ENCODE data around the gene PSMC3. TPM values are rescaled to one million over a fixed set of nuclear protein-coding genes. Genes with fewer than 3 reads are reported as not detected.

PSMC3 gene
- total and polyA plus RNA-seq, 9 of the 15 experiments (the other 6 are each of a cell fraction or from before 2014, with no cell fraction given), result 44.3 to 324 (median 240) TPM

DNA sequence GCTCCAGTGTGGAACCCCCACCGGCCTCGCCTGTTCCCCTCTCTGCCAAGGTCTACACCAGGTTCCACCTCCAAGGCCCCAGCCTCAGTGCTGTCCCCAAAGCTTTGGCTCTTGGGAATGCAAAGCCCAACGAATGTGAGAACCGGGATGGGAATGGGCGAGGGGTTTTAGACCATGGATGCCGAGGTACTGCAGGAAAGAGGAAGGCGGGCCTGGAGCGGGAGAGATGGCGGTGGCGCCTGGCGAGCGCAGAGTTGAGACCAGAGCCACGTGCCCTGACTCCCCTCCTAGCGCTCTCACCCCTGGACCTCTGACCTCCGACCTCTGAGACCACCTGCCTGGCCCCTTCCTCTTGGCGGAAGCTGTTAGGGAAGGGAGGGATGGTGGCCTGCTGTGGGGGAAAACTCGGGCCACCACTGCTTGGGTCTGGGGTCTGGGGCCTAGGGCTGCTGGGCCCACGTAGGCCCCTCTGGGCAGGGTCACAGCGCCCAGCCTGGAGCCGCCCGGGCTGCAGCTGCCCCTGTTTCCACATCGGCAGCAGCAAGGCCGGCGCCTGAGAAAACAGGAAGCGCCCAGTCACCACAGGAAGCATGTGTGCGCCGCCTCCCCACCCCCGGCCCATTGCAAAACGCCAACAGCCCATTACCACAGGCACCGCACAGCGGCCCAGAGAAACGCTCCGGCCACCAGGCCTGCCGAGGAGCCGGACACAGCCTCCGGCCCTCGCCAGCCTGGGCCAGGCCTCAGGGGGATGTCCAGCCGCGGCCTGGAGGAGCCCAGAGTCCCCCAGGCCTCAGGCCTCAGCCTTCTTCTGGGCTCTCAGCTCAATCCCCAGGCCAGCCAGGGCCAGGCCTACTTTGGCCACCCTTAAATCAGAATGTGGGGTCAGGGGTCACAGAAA is 31.7 kb downstream of the PSMC3 start (continued):
- peak; percentile 74 for TF ChIP-seq GABPB1 (CRISPR knock-in tag; IDR thresholded peaks at IDR 0.05)
- TF ChIP-seq, protein P1, sequence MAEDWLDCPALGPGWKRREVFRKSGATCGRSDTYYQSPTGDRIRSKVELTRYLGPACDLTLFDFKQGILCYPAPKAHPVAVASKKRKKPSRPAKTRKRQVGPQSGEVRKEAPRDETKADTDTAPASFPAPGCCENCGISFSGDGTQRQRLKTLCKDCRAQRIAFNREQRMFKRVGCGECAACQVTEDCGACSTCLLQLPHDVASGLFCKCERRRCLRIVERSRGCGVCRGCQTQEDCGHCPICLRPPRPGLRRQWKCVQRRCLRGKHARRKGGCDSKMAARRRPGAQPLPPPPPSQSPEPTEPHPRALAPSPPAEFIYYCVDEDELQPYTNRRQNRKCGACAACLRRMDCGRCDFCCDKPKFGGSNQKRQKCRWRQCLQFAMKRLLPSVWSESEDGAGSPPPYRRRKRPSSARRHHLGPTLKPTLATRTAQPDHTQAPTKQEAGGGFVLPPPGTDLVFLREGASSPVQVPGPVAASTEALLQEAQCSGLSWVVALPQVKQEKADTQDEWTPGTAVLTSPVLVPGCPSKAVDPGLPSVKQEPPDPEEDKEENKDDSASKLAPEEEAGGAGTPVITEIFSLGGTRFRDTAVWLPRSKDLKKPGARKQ (CRISPR knock-in tag; IDR thresholded peaks at IDR 0.05), result 0 out of 2 replicates have a peak, but pooled peaks have one; percentile 7
- peak; percentile 73 for TF ChIP-seq ETV5 (CRISPR knock-in tag; IDR thresholded peaks at IDR 0.05; ENCODE audit: low read depth)
- peak; percentile 77 for TF ChIP-seq L3MBTL2 (IDR thresholded peaks at IDR 0.05)
- peak; percentile 78 for TF ChIP-seq MYC (IDR thresholded peaks at IDR 0.05; ENCODE audit: low read depth, low read length)
- no peak for TF ChIP-seq MYC (CRISPR knock-in tag; IDR thresholded peaks at IDR 0.05; ENCODE audit: borderline replicate concordance, low read depth)
- TF ChIP-seq FOXK1 (CRISPR knock-in tag; IDR thresholded peaks at IDR 0.05; ENCODE audit: borderline replicate concordance), result no peak
- no peak for TF ChIP-seq FOXA1 (IDR thresholded peaks at IDR 0.05; ENCODE audit: borderline replicate concordance)
- TF ChIP-seq ZBTB1 (CRISPR knock-in tag; IDR thresholded peaks at IDR 0.05; ENCODE audit: borderline replicate concordance, low read depth), result peak; percentile 77; the same call in 1 of the 2 replicates
- TF ChIP-seq ZBTB7A (IDR thresholded peaks at IDR 0.05; ENCODE audit: borderline replicate concordance, control insufficient read depth, low read depth, low read length), result peak; percentile 85
- peak; percentile 83 for TF ChIP-seq GABPA (tag; conservative IDR thresholded peaks at IDR 0.05; ENCODE audit: low read depth)
- TF ChIP-seq SMARCE1 (IDR thresholded peaks at IDR 0.05), result peak; percentile 50; the same call in 1 of the 2 replicates
- TF ChIP-seq MYNN (IDR thresholded peaks at IDR 0.05), result 0 out of 2 replicates have a peak, but pooled peaks have one; percentile 13
- TF ChIP-seq MYNN (CRISPR knock-in tag; IDR thresholded peaks at IDR 0.05), result no peak
- peak; percentile 90 for TF ChIP-seq SMAD4 (CRISPR knock-in tag; conservative IDR thresholded peaks at IDR 0.05)
- peak; percentile 71 for TF ChIP-seq EP400 (IDR thresholded peaks at IDR 0.05)
- TF ChIP-seq TRIM24 (IDR thresholded peaks at IDR 0.05), result peak; percentile 43 to 62; a peak in 1 of 4 replicates
- TF ChIP-seq, protein P2, sequence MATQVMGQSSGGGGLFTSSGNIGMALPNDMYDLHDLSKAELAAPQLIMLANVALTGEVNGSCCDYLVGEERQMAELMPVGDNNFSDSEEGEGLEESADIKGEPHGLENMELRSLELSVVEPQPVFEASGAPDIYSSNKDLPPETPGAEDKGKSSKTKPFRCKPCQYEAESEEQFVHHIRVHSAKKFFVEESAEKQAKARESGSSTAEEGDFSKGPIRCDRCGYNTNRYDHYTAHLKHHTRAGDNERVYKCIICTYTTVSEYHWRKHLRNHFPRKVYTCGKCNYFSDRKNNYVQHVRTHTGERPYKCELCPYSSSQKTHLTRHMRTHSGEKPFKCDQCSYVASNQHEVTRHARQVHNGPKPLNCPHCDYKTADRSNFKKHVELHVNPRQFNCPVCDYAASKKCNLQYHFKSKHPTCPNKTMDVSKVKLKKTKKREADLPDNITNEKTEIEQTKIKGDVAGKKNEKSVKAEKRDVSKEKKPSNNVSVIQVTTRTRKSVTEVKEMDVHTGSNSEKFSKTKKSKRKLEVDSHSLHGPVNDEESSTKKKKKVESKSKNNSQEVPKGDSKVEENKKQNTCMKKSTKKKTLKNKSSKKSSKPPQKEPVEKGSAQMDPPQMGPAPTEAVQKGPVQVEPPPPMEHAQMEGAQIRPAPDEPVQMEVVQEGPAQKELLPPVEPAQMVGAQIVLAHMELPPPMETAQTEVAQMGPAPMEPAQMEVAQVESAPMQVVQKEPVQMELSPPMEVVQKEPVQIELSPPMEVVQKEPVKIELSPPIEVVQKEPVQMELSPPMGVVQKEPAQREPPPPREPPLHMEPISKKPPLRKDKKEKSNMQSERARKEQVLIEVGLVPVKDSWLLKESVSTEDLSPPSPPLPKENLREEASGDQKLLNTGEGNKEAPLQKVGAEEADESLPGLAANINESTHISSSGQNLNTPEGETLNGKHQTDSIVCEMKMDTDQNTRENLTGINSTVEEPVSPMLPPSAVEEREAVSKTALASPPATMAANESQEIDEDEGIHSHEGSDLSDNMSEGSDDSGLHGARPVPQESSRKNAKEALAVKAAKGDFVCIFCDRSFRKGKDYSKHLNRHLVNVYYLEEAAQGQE (IDR thresholded peaks at IDR 0.05; ENCODE audit: borderline replicate concordance), result no peak; the same call in 1 of the 2 replicates
- TF ChIP-seq, protein P2 (CRISPR knock-in tag; IDR thresholded peaks at IDR 0.05; ENCODE audit: low read depth), result 0 out of 2 replicates have a peak, but pooled peaks have one; percentile 6
